Measurements from ENCODE around the gene CUL9.
"Not testable (repeated sequence)": the region's sequence is repeated elsewhere in the genome, so short reads cannot be mapped to it uniquely, and the experiment has no call there.

The CUL9 gene

DNA sequence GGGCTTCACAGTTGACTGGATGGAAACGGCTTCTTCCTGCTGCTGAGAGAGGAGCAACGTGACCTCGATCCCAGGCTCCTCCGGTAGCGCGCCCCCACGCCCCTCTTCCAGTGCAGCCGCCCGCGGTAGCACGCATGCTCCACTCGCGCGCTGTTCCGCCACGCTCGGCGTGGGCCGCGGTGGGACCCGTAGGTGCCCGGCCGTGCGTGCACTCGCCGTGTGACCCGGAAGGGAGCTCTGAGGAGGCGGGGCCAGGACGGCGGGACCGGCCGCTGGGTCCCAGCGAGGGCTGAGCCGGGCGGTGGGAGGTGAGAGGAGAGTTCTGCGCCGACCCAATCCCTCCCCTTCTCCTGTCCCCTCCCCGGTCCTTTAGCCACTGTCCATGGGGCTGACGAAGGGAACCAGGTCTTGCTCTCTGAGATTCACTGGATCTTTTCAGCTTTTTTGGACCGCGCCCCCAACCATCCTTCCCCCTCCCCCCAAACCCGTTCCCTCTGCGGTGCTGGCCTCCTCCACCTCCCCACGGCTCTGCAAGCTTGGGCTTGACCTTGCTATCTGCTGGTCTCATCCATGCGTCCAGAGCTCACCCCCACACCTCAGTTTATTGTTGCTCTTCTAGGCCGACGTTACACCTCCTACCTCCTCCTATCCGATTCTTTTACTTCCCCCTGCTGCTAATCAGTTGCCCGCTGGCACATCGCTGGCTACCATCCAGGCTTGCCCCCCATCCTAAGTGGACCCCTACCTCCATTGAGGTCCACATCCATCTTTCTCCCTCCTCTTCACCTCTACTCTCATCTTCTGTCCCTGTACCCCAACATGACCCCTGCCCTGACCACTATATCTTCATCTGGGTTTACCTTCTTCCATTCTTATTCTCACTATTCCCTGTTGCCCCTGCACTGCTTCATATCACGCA is at the start of gene CUL9:
Gene CUL9 (plus strand): TSS at position 255 of the 919 bp plus-strand sequence. CDS start 2,115 bp downstream, outside the sequence.
- DNase-seq (ENCODE audit: low read depth) = peak; percentile 73

GRCh38 chr6:43138267-43138666 is 43.7 kb upstream of the CUL9 start:
- DNase-seq (ENCODE audit: low read depth) = no peak

DNA sequence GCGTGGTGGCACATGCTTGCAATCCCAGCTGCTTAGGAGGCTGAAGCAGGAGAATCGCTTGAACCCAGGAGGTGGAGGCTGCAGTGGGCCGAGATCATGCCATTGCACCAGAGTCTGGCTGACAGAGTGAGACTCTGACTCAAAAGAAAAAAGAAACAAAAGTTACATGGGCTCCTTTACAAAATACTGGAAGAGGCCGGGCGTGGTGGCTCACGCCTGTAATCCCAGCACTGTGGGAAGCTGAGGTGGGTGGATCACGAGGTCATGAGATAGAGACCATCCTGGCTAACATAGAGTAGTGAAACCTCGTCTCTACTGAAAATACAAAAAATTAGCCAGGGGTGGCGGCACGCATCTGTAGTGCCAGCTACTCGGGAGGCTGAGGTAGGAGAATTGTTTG is 42.0 kb upstream of the CUL9 start:
- DNase-seq (ENCODE audit: low read depth) = not testable (repeated sequence)

DNA sequence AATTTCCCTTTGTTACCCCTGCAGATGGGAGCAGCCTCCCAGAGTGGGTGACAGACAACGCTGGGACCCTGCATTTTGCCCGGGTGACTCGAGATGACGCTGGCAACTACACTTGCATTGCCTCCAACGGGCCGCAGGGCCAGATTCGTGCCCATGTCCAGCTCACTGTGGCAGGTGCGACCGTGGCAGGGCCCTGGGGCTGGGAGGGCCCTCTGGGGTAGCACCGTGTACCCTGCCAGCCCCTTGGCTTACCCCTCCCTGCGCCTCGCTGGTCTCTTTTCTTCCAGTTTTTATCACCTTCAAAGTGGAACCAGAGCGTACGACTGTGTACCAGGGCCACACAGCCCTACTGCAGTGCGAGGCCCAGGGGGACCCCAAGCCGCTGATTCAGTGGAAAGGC is 40.4 kb upstream of the CUL9 start:
- no peak for DNase-seq (ENCODE audit: low read depth)

DNA sequence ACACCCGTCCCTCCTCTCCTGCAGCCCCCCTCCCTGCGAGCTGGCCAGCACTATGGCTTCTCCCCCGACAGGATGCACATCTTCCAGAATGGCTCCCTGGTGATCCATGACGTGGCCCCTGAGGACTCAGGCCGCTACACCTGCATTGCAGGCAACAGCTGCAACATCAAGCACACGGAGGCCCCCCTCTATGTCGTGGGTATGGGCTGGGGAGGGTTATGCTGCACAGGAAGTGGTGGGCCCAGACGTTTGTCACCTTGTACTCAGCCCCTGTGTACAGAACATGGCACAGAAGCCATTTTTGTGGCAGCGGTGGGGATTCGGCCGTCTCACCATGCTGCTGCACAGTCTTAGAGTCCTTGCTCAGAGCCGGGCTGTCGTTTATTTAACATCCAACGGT is 39.9 kb upstream of the CUL9 start:
- no peak for DNase-seq (ENCODE audit: low read depth)

DNA sequence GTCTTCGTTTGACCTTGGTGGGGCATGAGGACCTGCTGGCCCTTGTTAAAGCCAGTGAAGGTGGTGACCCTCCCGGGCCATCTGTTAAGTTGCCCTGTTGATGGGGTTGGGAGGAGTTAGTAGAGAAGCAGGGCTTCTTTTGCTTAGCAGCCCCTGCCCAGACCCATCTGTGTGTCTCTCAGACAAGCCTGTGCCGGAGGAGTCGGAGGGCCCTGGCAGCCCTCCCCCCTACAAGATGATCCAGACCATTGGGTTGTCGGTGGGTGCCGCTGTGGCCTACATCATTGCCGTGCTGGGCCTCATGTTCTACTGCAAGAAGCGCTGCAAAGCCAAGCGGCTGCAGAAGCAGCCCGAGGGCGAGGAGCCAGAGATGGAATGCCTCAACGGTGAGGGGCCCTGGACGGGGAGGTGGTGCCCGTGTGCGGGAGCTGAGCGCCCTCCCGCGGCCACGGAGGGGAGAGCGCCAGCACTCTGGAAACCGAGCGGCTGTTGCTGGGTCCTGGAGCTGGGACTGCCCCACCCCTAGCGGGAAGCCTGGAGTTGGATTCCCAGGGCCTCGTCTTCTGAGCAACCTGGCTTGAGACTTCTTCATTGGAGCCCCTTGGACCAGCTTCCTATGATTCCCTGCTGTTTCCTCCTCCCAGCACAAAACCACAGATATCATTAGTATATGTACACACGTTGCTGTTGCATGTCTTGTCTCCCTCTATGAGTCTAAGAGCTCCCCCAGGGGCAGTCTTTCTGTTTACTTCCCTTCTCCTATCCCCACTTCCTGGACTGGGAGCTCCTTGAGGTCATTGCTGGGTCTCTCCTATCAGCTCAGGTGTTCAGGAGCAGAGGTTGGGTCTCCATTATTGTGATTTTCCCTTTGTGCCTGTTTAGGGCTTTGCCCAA is 38.5 kb upstream of the CUL9 start:
- peak; percentile 86 for DNase-seq (ENCODE audit: low read depth)

DNA sequence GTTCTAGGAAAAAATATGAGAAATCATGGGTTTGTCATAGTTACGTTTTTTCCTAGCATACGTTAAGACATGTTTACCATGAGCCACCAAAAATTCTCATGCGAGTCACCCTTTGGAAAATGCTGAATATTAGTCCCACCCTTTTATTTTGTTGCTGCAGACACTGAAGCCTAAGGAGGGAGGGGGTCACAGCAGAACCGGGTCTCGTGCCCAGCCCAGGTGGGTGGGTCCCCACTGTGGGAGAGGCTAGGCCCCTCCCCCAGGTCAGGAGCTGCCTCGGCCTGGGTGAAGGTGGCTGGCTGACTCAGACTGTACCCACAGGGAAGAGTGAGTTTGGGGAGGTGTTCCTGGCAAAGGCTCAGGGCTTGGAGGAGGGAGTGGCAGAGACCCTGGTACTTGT is 37.1 kb upstream of the CUL9 start:
- DNase-seq (ENCODE audit: low read depth) = no peak

- no peak for DNase-seq (ENCODE audit: low read depth)
Measured at GRCh38 chr6:43146261-43146660, 35.7 kb upstream of the CUL9 start.

DNA sequence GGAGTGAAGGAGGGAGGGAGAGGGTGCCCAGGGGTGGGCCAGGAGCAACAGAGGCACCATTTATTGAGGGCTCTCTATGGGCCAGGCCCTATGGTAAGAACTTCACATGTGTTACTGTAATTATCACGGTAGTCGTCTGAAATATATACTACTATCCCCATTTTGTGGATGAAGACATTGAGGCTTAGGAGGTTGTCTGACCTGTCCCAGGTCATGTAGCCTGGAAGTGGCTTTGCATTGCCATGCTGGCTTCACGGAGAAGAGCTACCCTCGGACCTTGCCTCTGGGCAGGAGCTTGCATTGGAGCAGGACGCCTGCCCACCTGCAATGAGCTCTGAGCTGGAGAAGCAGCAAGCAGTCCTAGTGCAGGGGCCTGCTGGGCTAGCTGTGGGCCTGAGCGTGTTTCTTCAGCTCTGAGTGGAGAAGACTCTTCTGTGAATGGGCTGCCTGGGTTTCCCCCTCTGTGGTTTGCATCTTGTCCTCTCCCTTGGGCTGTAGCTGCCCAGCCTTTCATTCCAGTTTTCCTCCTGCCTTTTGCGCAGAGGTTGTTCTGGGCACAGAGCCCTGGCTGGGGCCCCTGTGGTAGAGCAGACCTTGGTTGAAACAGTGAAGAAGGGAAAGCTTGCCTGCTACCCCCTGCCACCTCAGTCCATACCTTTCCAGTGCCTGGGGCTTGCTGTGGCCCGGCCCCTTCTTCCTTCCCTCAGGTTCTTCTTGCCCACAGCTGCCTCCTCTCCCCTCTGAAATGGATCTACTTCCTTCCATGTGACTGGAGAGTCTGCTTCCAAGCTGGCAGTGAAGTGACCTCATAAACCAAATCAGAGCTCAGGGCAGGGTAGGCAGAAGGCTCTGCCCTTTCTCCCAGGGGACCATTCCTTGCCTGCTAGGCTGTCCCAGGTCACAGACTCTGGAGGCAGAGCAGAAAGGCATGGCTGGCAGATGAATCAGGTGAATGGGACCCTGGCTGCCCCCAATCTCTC is 35.0 kb upstream of the CUL9 start:
- DNase-seq (ENCODE audit: low read depth) = no peak

GRCh38 chr6:43147691-43148477 is 34.1 kb upstream of the CUL9 start:
- DNase-seq (ENCODE audit: low read depth) = no peak

DNA sequence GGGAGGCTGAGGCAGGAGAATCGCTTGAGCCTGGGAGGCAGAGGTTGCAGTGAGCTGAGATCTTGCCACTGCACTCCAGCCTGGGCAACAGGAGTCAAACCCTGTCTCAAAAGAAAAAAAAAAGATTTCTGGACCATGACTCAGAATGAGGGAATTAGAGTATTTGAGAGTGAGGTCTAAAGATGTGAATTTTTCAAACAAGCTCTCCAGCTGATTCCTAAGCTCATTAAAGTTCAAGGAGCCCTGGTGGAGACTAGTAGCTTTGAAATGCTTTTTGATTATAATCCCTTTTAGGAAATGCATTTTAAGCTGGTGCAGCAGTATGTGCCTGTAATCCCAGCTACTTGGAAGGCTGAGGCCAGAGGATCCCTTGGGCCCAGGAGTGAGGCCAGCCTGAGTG is 32.7 kb upstream of the CUL9 start:
- DNase-seq (ENCODE audit: low read depth) = no peak

- DNase-seq (ENCODE audit: low read depth) = no peak
Measured at GRCh38 chr6:43150051-43150751, 31.8 kb upstream of the CUL9 start.

- no peak for DNase-seq (ENCODE audit: low read depth)
Measured at GRCh38 chr6:43159599-43159998, 22.4 kb upstream of the CUL9 start.

GRCh38 chr6:43163899-43164298 is 18.1 kb upstream of the CUL9 start:
- no peak for DNase-seq (ENCODE audit: low read depth)

DNA sequence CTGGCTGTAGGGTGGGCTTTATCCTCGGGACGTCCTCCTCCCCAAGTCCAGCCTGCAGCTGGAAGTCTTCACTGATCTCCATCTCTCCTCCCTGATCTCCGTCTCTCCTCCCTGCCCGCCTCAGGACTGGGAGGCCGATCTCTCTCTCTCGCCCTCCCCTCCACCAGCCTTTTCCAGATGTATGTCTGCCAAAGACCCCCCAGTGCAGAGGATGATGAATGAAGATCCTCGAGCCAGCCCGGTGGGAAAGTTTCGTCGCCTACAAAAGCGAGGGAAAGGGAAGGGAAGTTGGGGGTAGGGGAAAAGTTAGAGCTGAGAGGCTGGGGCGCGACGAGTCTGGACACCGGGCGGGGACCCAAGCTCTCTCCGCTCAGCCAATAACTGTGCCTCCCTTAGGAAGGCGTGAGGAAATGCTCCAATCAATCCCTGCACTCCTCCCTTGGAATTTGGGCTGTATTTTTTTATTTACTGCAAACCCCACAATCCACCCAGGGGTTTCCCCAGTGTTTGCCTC is 11.5 kb upstream of the CUL9 start:
- peak; percentile 21 for DNase-seq (ENCODE audit: low read depth)

GRCh38 chr6:43170931-43171706 is 10.9 kb upstream of the CUL9 start, which contains the start of gene SRF:
SRF (plus strand) TSS chr6:43171269; CDS start chr6:43171657, 388 bp downstream.
- peak; percentile 99 for DNase-seq (ENCODE audit: low read depth)

GRCh38 chr6:43171707-43172103 is 10.3 kb upstream of the CUL9 start:
- DNase-seq (ENCODE audit: low read depth) = no peak

DNA sequence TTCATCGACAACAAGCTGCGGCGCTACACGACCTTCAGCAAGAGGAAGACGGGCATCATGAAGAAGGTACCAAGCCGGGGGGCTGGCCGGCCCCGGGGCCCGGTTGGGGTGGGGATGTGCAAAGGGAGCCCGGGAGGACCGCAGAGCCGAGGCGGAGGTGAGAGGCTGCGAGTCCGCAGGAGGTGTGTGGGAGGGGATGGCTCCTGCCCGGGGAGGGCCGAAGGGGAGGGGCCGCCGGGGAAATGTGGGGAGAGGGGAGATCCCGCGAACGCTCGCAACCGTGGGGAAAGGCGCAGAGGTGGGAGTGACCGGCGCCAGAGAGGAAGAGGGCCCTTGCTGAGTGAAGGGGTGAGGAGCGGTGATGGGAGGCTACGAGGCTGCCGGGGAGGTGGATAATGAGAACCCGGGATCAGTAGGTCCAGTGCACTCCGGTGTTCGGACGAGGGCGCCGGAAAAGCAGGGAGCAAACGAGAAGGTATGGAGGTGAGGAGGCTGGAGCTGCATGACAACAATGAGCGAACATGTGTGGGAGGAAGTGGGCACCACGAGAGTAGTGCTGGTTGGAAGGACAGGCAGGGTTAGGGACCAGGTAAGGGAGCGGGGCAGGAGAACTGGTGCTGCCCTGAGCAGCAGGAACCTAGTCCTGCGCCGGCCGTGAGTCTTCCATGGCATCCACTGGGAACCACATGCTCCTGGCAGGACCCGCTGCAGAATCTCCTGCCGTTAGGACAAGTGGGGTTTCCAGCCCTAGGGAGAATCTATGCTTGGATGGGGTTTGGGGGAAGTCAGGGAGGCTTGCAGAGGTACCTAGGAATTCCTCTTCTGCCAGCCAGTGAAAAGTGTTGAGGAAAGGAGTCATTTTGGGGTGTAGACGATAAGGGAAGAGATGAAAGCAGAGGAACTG is 9.6 kb upstream of the CUL9 start:
- no peak for DNase-seq (ENCODE audit: low read depth)
